PC-9 (cell line): ENCODE data around the gene LENG8. TPM values are rescaled to one million over a fixed set of nuclear protein-coding genes. Genes with fewer than 3 reads are reported as not detected.
A peak's percentile ranks its signal among the peaks of the same experiment; 100 is the strongest.

Experiments used
- BruUV-seq: library from RNA; stranded (reverse); fragments of 400-500 nt; replicated peaks from 2 replicates; lab custom pipeline; 2021; lab: Mats Ljungman, UMichigan
- CTCF ChIA-PET: fragments of 300-600 bp; sonication (Branson Sonifier 250); formaldehyde crosslinking; loops from one replicate; lab custom pipeline; 2022; ENCODE audit warnings: antibody characterized with exemption; lab: Charles Lee
- POLR2A ChIA-PET: fragments of 300-600 bp; sonication (Branson Sonifier 250); formaldehyde crosslinking; loops from one replicate; lab custom pipeline; 2022; ENCODE audit warnings: antibody characterized with exemption; ENCODE audit not compliant: unreplicated experiment; lab: Charles Lee
- DNase-seq, 2 experiments: peaks; one replicate each; pipeline versions ENCODE4 v3.0.0 to v3.0.0-alpha.2; 2015 to 2022; ENCODE audit warnings: mixed read lengths in 1 of 2
- H2AFZ ChIP-seq: fragments of 200-600 bp; sonication (generic); 2 replicates; pipeline ENCODE4 v1.8.1; 2017; ENCODE audit warnings: antibody characterized with exemption
- H3F3A ChIP-seq: fragments of 200-600 bp; sonication (generic); 2 replicates; pipeline ENCODE4 v1.8.1; 2017; ENCODE audit warnings: antibody characterized with exemption, mild to moderate bottlenecking, low read depth; ENCODE audit not compliant: insufficient read depth
- H3K27ac ChIP-seq: fragments of 200-600 bp; sonication (generic); 2 replicates; pipeline ENCODE4 v1.6.1; 2016; ENCODE audit warnings: mixed run types
- H3K27me3 ChIP-seq: fragments of 200-600 bp; sonication (generic); 2 replicates; pipeline ENCODE4 v1.6.1; 2016; ENCODE audit warnings: low read depth, mixed run types; ENCODE audit not compliant: insufficient read depth
- H3K36me3 ChIP-seq: fragments of 200-600 bp; sonication (generic); 2 replicates; pipeline ENCODE4 v1.6.1; 2016; ENCODE audit warnings: low read depth, mixed run types
- H3K4me1 ChIP-seq: fragments of 200-600 bp; sonication (generic); replicated peaks from 2 replicates; pipeline ENCODE4 v1.6.1; 2016; ENCODE audit warnings: mixed run types; ENCODE audit not compliant: insufficient read depth
- H3K4me2 ChIP-seq: fragments of 200-600 bp; sonication (generic); 2 replicates; pipeline ENCODE4 v1.6.1; 2017; ENCODE audit warnings: mixed run types
- H3K4me3 ChIP-seq: fragments of 200-600 bp; sonication (generic); 2 replicates; pipeline ENCODE4 v1.6.1; 2016; ENCODE audit warnings: mixed run types
- H3K79me2 ChIP-seq: fragments of 200-600 bp; sonication (generic); 2 replicates; pipeline ENCODE4 v1.6.1; 2017; ENCODE audit warnings: low read depth, mixed run types
- H3K9me2 ChIP-seq: fragments of 200-600 bp; sonication (generic); 2 replicates; pipeline ENCODE4 v1.8.1; 2017; ENCODE audit warnings: mild to moderate bottlenecking; ENCODE audit not compliant: insufficient read depth
- H3K9me3 ChIP-seq: fragments of 200-600 bp; sonication (generic); 2 replicates; pipeline ENCODE4 v1.8.1; 2016; ENCODE audit warnings: low read depth; ENCODE audit not compliant: insufficient read depth
- H4K20me1 ChIP-seq: fragments of 200-600 bp; sonication (generic); 2 replicates; pipeline ENCODE4 v1.8.1; 2017; ENCODE audit not compliant: insufficient read depth
- EZH2 ChIP-seq: fragments of 200-600 bp; sonication (generic); IDR thresholded peaks from 2 replicates; pipeline ENCODE4 v1.8.0; 2017; ENCODE audit warnings: antibody characterized with exemption, low read depth
- intact Hi-C: fragments of 100-400 bp; cut with micrococcal nuclease; formaldehyde crosslinking; loops from one replicate; pipeline ENCODE4 v1.10.0; 2022; ENCODE audit not compliant: unreplicated experiment
- total RNA-seq: library from RNA; stranded (reverse); gene quantifications from 2 replicates; pipeline ENCODE4 v1.2.3, GENCODE V29; 2021
- TF ChIP-seq, protein P1 (sequence below): fragments of 200-600 bp; sonication (generic); conservative IDR thresholded peaks from 2 replicates; pipeline ENCODE4 v1.6.1; 2017; ENCODE audit warnings: mixed run types, antibody characterized with exemption, mild to moderate bottlenecking, moderate library complexity

The LENG8 gene
- total RNA-seq, 1 experiment from 2014 or later, result 274 TPM

DNA sequence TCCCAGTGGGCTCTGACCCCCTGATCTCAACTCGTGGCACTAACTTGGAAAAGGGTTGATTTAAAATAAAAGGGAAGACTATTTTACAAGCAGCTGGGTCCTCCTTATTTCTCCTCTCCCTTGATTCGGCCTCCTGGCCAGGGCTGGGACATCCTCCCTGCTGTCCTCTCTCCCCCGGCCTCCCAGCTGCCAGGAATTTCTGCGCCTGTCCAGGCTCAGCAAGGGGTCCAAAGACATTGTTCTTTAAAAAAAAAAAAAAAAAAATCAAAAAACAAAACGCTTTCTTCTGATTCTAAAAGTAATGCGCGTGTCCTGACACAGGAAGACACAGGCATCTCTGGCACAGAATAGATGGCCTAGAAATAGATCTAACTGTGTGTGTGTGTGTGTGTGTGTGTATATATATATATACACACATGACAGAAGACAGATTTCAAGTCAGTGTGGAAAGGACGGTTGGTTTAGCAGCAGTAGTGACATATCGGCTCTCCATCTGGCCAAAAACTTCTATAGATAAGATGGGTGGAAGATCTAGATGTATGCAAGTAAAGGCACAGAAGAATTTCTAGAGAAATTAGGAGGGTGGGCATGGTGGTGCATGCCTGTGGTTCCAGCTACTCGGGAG, 12.3 kb upstream of the LENG8 start:
- Histone ChIP-seq H3K9me2 (no peaks in the 10 kb centered on the region), H3K79me2 (peaks cover 3% of the 10 kb centered on the region), H3K36me3 (no peaks in the 10 kb centered on the region), H3K27me3 (no peaks in the 10 kb centered on the region), H3K4me3 (no peak overlapping the region), H3K4me1 (peaks cover 28% of the 10 kb centered on the region), H3K4me2 (no peak overlapping the region), H2AFZ (no peak overlapping the region), H3F3A (peaks cover 49% of the 10 kb centered on the region), H4K20me1 (no peaks in the 10 kb centered on the region), H3K9me3 (no peaks in the 10 kb centered on the region), H3K27ac (no peak overlapping the region)
- intact Hi-C loops, result no loop called here
- no TSS peak for BruUV-seq
- ChIA-PET POLR2A (no interaction called here), CTCF (no interaction called here)
- DNase-seq, result no peak
- no peak for TF ChIP-seq EZH2
- TF ChIP-seq, protein P1, sequence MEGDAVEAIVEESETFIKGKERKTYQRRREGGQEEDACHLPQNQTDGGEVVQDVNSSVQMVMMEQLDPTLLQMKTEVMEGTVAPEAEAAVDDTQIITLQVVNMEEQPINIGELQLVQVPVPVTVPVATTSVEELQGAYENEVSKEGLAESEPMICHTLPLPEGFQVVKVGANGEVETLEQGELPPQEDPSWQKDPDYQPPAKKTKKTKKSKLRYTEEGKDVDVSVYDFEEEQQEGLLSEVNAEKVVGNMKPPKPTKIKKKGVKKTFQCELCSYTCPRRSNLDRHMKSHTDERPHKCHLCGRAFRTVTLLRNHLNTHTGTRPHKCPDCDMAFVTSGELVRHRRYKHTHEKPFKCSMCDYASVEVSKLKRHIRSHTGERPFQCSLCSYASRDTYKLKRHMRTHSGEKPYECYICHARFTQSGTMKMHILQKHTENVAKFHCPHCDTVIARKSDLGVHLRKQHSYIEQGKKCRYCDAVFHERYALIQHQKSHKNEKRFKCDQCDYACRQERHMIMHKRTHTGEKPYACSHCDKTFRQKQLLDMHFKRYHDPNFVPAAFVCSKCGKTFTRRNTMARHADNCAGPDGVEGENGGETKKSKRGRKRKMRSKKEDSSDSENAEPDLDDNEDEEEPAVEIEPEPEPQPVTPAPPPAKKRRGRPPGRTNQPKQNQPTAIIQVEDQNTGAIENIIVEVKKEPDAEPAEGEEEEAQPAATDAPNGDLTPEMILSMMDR, result no peak

DNA sequence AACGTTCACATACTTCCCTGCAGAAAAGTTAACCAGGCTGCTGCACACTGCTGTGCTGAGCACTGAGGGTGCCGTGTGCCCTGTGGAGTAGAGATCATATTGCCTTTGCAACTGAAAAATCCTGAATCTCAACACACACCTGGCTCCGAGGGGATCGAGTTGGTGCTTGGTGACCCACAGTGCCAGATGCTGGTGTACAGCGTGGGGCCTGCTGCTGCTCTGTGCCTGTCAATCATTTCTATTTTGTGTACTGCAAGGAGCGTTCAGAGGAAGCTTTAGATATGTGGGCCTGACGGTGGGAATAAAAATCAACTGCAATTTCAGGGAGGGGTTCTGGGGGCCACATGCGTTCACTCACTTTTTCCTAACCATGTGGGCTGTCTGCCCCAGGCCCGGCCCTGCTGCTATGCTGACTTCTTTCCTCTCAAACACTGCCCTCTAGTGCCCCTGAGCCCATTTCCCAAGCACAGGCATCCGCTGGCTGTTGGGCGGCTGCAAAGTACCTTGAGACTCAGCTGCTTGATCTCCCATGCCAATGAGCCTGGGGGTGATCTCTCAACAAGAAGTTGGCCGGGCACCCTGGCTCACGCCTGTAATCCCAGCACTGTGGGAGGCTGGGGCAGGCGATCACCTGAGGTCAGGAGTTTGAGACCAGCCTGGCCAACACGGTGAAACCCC, 9.7 kb upstream of the LENG8 start:
- Histone ChIP-seq H4K20me1 (no peaks in the 10 kb centered on the region), H3K4me1 (peaks cover 4% of the 10 kb centered on the region; the same call in 1 of the 2 replicates), H3K4me3 (no peak overlapping the region), H3K79me2 (peaks cover 3% of the 10 kb centered on the region), H3K36me3 (peaks cover 4% of the 10 kb centered on the region; the same call in 1 of the 2 replicates), H3K9me3 (no peaks in the 10 kb centered on the region), H3F3A (peaks cover 32% of the 10 kb centered on the region; the same call in 1 of the 2 replicates), H3K27me3 (no peaks in the 10 kb centered on the region), H3K9me2 (no peaks in the 10 kb centered on the region), H2AFZ (no peak overlapping the region), H3K27ac (no peak overlapping the region), H3K4me2 (no peak overlapping the region)
- TF ChIP-seq, protein P1, result peak; percentile 67
- no peak for TF ChIP-seq EZH2
- BruUV-seq, result no TSS peak
- CTCF ChIA-PET, result interaction anchor here (0.6 kb wide), 1 partner anchor 11 kb away, joined by 3 read pairs; no protein-coding TSS in a partner anchor
- peak in 1 of 2 experiments; percentile 61 for DNase-seq
- POLR2A ChIA-PET, result interaction anchor here (0.5 to 1.0 kb wide), 2 partner anchors 10 to 1106 kb away, joined by 4 to 5 read pairs; partner anchors contain the start of gene LENG8
- intact Hi-C loops, result no loop called here

DNA sequence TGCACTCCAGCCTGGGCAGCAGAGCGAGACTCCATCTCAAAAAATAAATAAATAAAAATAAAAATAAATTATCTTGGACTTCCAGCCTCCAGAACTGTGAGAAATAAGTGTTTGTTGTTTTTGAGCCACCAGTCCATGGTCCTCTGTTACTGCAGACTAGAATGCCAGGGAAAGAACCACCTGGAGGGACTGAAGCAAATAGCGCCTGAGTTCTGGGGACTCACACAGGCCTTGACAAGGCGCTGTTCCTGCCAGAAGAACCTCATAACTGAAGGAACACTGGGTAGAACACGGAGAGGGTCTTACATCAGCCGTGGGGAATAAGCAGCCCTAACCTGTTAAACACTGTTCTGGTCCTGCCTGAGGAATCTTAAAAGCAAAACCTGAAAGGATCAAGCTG, 8.4 kb upstream of the LENG8 start:
- peaks cover 6% of the 10 kb centered on the region for H3K79me2 ChIP-seq
- CTCF ChIA-PET, result no interaction called here
- H3K27ac ChIP-seq, result no peak overlapping the region
- DNase-seq, result no peak
- no peaks in the 10 kb centered on the region for H3K27me3 ChIP-seq
- POLR2A ChIA-PET, result interaction anchor here (0.6 kb wide), 1 partner anchor 8 kb away, joined by 6 read pairs; the partner anchor contains the start of gene LENG8
- peaks cover 32% of the 10 kb centered on the region; the same call in 1 of the 2 replicates for H3F3A ChIP-seq
- no peaks in the 10 kb centered on the region for H4K20me1 ChIP-seq
- BruUV-seq, result no TSS peak
- TF ChIP-seq, protein P1, result no peak
- TF ChIP-seq EZH2, result no peak
- H3K9me3 ChIP-seq, result no peaks in the 10 kb centered on the region
- no peak overlapping the region for H2AFZ ChIP-seq
- H3K4me3 ChIP-seq, result no peak overlapping the region
- intact Hi-C loops, result no loop called here
- H3K4me1 ChIP-seq, result no peaks in the 10 kb centered on the region
- H3K36me3 ChIP-seq, result peaks cover 8% of the 10 kb centered on the region
- no peaks in the 10 kb centered on the region for H3K9me2 ChIP-seq
- no peak overlapping the region for H3K4me2 ChIP-seq
